ENCODE results near the gene FCSK. TPM values are rescaled to one million over a fixed set of nuclear protein-coding genes. Genes with fewer than 3 reads are reported as not detected.

FCSK gene
- total and polyA plus RNA-seq, 3 donors from 2014 or later = 12.4 to 36.3 (median 26.4) TPM

- peaks cover 82% of the 10 kb centered on the region for H3K4me1 ChIP-seq
- intact Hi-C loops (cut with DNase I; ENCODE audit: low total_unique reads) = no loop called here
- H3K9me3 ChIP-seq = no peaks in the 10 kb centered on the region
- TF ChIP-seq CTCF (IDR thresholded peaks at IDR 0.05) (no peak), POLR2A (IDR thresholded peaks at IDR 0.05) (no peak)
- no peaks in the 10 kb centered on the region for H3K27me3 ChIP-seq
- H3K4me3 ChIP-seq = no peak overlapping the region
- 46 to 67% methylated on average over 3 of the region's 3 CpGs for WGBS, 2 donors
- H3K36me3 ChIP-seq (ENCODE audit: low read depth, missing control alignments) = no peaks in the 10 kb centered on the region
- no peak overlapping the region for H3K27ac ChIP-seq
- DNase-seq = no peak
Observed at GRCh38 chr16:70432356-70432722, 22.1 kb upstream of the FCSK start.

DNA sequence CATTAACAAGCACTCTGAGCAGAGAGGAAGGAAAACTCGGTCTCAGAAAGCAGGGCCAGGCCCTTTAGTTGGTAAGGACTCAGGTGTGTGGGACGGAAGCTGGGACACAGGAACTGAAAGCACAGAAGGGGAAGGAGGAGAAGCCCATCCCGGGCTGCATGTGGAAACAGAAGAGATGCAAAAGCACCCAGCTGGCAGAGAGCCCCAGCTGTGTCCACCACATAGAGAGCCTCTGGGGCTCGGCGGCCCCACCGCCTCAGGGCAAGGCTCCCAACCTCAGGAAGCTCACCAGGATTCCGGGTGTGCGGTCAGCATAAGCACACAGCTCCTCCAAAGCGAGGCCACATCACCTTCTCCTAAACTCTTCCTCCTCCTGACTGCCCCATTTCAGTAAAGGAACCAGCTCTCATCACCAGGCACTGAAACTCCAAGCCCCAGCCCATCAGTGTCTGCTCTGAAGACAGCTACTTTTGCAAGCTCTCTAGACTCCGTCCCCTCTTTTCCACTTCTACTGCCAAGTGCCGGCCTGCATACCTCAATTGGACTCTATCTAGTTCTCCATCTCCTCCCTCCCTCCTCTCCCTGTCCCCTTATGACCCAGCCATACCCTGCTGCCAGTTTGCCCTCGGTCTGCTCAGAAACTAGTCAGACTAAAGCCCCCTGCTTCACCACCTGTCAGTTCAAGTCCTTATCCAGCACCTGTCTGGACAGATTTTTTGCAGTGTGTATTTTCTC lies 21.5 kb upstream of the FCSK start:
- no peak for DNase-seq
- TF ChIP-seq POLR2A (IDR thresholded peaks at IDR 0.05) (no peak), CTCF (IDR thresholded peaks at IDR 0.05) (no peak)
- H3K4me3 ChIP-seq = no peak overlapping the region
- H3K4me1 ChIP-seq = peaks cover 83% of the 10 kb centered on the region
- no peaks in the 10 kb centered on the region for H3K9me3 ChIP-seq
- 52 to 58% methylated on average over 12 of the region's 12 CpGs for WGBS, 2 donors
- peak overlapping the region in 1 of 2 donors; percentile 33 for H3K27ac ChIP-seq
- H3K36me3 ChIP-seq (ENCODE audit: low read depth, missing control alignments) = no peaks in the 10 kb centered on the region
- intact Hi-C loops (cut with DNase I; ENCODE audit: low total_unique reads) = no loop called here
- no peaks in the 10 kb centered on the region for H3K27me3 ChIP-seq

DNA sequence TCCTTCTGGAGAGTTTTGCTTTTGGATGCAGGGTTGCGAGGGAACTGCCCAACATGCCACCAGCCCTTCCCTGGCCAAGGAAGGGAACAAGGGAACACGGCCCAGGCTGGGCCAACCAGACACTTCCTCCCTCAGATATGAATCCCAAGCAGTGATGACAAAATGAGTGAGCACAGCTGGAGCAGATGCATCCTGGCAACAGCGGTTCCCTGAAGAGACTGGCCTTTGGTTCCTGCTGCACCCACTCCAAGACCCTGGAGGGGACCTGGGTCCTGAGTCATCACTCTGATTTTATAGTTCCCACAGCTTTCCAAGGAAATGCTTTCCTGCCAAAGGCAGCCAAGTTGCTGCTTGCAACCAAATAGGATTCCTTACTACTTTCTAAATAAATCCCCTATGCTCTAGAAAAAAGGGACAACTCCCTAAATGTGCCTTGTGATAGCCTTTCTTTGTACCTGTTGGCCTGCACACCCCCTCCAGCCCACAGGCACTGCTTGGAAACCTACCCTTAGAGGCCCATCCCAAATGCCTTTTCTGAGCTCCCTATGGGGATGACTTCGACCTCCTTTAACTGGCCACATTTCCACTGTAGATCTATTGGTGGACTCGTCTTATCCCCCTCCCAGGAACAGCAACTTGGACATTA lies 20.8 kb upstream of the FCSK start:
- no peak for TF ChIP-seq CTCF (IDR thresholded peaks at IDR 0.05)
- no peak for TF ChIP-seq POLR2A (IDR thresholded peaks at IDR 0.05)
- H3K27ac ChIP-seq = peak overlapping the region in 1 of 2 donors; percentile 33
- H3K9me3 ChIP-seq = no peaks in the 10 kb centered on the region
- H3K4me1 ChIP-seq = peaks cover 81% of the 10 kb centered on the region
- 44 to 50% methylated on average over 5 of the region's 5 CpGs for WGBS, 2 donors
- no peaks in the 10 kb centered on the region for H3K36me3 ChIP-seq (ENCODE audit: low read depth, missing control alignments)
- H3K4me3 ChIP-seq = no peak overlapping the region
- H3K27me3 ChIP-seq = no peaks in the 10 kb centered on the region
- no peak for DNase-seq
- intact Hi-C loops (cut with DNase I; ENCODE audit: low total_unique reads) = no loop called here

- peaks cover 75% of the 10 kb centered on the region for H3K4me1 ChIP-seq
- DNase-seq = no peak
- H3K4me3 ChIP-seq = no peak overlapping the region
- no peaks in the 10 kb centered on the region for H3K27me3 ChIP-seq
- H3K9me3 ChIP-seq = no peaks in the 10 kb centered on the region
- no peak for TF ChIP-seq CTCF (IDR thresholded peaks at IDR 0.05)
- no peak overlapping the region for H3K27ac ChIP-seq
- intact Hi-C loops (cut with DNase I; ENCODE audit: low total_unique reads) = no loop called here
- H3K36me3 ChIP-seq (ENCODE audit: low read depth, missing control alignments) = no peaks in the 10 kb centered on the region
- WGBS, 2 donors = 83 to 92% methylated on average over 6 of the region's 6 CpGs
Observed at GRCh38 chr16:70434484-70435260, 19.7 kb upstream of the FCSK start.

Measured in testis (tissue), 3 donors.